GM12878 (cell line): ENCODE results near the gene ITGA7.

Source experiments
- MYC ChIP-seq: IDR thresholded peaks from 2 replicates; pipeline ENCODE4 v1.6.1; 2011; ENCODE audit warnings: mild to moderate bottlenecking, low read length, moderate library complexity, inconsistent platforms; ENCODE audit not compliant: insufficient read depth, insufficient replicate concordance, insufficient read length, severe bottlenecking
- POLR2A ChIP-seq: IDR thresholded peaks from 2 replicates; pipeline ENCODE4 v1.6.1; 2011; ENCODE audit warnings: low read depth, mild to moderate bottlenecking, low read length
- POLR2AphosphoS5 ChIP-seq: IDR thresholded peaks from 2 replicates; pipeline ENCODE4 v1.6.1; 2011; ENCODE audit warnings: mild to moderate bottlenecking, low read length, inconsistent platforms
- STAT1 ChIP-seq: fragments of 450-650 bp; conservative IDR thresholded peaks from 2 replicates; pipeline ENCODE4 v1.6.1; 2014; ENCODE audit warnings: antibody characterized with exemption, mild to moderate bottlenecking
- YBX1 ChIP-seq: fragments of 450-650 bp; IDR thresholded peaks from 2 replicates; pipeline ENCODE4 v1.6.1; 2016; ENCODE audit warnings: antibody characterized with exemption
- YY1 ChIP-seq: IDR thresholded peaks from 2 replicates; pipeline ENCODE4 v1.6.1; 2011; ENCODE audit warnings: low read depth, mild to moderate bottlenecking, low read length
- TF ChIP-seq, protein P1 (sequence below): fragments of 450-650 bp; formaldehyde crosslinking; IDR thresholded peaks from 2 replicates; pipeline ENCODE4 v1.4.0; 2020; ENCODE audit warnings: mild to moderate bottlenecking, moderate library complexity
- TF ChIP-seq, protein P2 (sequence below), 3 experiments: IDR thresholded peaks in 2 of 3; conservative IDR thresholded peaks in 1 of 3; 2 replicates each; pipeline ENCODE4 v1.5.1; 2011; ENCODE audit warnings: low read depth in 3 of 3, low read length in 3 of 3, mild to moderate bottlenecking in 3 of 3, control low read depth in 2 of 3, moderate library complexity in 2 of 3, inconsistent platforms in 1 of 3, mixed read lengths in 1 of 3; ENCODE audit not compliant: control insufficient read depth in 2 of 3, insufficient read depth in 1 of 3; ENCODE audit errors: extremely low read depth in 1 of 3

DNA sequence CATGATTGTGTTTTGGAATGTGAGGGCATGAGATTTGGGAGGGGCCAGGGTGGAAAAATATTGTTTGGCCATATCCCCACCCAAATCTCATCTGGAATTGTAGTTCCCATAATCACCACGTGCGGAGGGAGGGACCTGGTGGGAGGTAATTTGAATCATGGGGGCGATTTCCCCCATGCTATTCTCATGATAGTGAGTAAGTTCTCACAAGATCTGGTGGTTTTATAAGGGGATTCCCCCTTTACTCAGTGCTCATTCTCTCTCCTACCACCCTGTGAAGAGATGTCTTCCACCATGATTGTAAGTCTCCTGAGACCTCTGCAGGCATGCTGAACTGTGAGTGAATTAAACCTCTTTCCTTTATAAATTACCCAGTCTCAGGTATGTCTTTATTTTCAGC is 55.4 kb downstream of the ITGA7 start:
- TF ChIP-seq POLR2A (no peak), MYC (no peak), YBX1 (no peak), STAT1 (no peak), YY1 (no peak), POLR2AphosphoS5 (no peak)
- TF ChIP-seq, protein P1, sequence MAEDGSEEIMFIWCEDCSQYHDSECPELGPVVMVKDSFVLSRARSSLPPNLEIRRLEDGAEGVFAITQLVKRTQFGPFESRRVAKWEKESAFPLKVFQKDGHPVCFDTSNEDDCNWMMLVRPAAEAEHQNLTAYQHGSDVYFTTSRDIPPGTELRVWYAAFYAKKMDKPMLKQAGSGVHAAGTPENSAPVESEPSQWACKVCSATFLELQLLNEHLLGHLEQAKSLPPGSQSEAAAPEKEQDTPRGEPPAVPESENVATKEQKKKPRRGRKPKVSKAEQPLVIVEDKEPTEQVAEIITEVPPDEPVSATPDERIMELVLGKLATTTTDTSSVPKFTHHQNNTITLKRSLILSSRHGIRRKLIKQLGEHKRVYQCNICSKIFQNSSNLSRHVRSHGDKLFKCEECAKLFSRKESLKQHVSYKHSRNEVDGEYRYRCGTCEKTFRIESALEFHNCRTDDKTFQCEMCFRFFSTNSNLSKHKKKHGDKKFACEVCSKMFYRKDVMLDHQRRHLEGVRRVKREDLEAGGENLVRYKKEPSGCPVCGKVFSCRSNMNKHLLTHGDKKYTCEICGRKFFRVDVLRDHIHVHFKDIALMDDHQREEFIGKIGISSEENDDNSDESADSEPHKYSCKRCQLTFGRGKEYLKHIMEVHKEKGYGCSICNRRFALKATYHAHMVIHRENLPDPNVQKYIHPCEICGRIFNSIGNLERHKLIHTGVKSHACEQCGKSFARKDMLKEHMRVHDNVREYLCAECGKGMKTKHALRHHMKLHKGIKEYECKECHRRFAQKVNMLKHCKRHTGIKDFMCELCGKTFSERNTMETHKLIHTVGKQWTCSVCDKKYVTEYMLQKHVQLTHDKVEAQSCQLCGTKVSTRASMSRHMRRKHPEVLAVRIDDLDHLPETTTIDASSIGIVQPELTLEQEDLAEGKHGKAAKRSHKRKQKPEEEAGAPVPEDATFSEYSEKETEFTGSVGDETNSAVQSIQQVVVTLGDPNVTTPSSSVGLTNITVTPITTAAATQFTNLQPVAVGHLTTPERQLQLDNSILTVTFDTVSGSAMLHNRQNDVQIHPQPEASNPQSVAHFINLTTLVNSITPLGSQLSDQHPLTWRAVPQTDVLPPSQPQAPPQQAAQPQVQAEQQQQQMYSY (CRISPR knock-in tag), result no peak
- TF ChIP-seq, protein P2, sequence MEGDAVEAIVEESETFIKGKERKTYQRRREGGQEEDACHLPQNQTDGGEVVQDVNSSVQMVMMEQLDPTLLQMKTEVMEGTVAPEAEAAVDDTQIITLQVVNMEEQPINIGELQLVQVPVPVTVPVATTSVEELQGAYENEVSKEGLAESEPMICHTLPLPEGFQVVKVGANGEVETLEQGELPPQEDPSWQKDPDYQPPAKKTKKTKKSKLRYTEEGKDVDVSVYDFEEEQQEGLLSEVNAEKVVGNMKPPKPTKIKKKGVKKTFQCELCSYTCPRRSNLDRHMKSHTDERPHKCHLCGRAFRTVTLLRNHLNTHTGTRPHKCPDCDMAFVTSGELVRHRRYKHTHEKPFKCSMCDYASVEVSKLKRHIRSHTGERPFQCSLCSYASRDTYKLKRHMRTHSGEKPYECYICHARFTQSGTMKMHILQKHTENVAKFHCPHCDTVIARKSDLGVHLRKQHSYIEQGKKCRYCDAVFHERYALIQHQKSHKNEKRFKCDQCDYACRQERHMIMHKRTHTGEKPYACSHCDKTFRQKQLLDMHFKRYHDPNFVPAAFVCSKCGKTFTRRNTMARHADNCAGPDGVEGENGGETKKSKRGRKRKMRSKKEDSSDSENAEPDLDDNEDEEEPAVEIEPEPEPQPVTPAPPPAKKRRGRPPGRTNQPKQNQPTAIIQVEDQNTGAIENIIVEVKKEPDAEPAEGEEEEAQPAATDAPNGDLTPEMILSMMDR (IDR thresholded peaks at IDR 0.05 in 2 of 3, conservative IDR thresholded peaks at IDR 0.05 in 1 of 3; ENCODE audit: control insufficient read depth in 2 of 3, extremely low read depth in 1 of 3, insufficient read depth in 1 of 3, low read depth in 3 of 3, low read length in 3 of 3), result no peak
